Measurements from ENCODE around the gene IRAK3. TPM values are rescaled to one million over a fixed set of nuclear protein-coding genes. Genes with fewer than 3 reads are reported as not detected.
A peak's percentile ranks its signal among the peaks of the same experiment; 100 is the strongest.

Gene IRAK3
- total RNA-seq, 1 donor: 3.0 TPM

GRCh38 chr12:66187821-66188220 lies 1.2 kb upstream of the IRAK3 start:
- DNase-seq (ENCODE audit: low read depth): no peak
- no peak overlapping the region for H3K4me3 ChIP-seq (ENCODE audit: low read depth, low read length)
- no peak for TF ChIP-seq CTCF (IDR thresholded peaks at IDR 0.05; ENCODE audit: insufficient read depth, low read depth, low read length)

GRCh38 chr12:66189486-66189843 lies 451 bp downstream of the IRAK3 start:
- DNase-seq (ENCODE audit: low read depth): no peak
- H3K4me3 ChIP-seq (ENCODE audit: low read depth, low read length): peak overlapping the region; percentile 65
- TF ChIP-seq CTCF (IDR thresholded peaks at IDR 0.05; ENCODE audit: insufficient read depth, low read depth, low read length): no peak

- DNase-seq (ENCODE audit: low read depth): no peak
- H3K4me3 ChIP-seq (ENCODE audit: low read depth, low read length): peak overlapping the region; percentile 65
- no peak for TF ChIP-seq CTCF (IDR thresholded peaks at IDR 0.05; ENCODE audit: insufficient read depth, low read depth, low read length)
Measured at GRCh38 chr12:66189889-66190288, 875 bp downstream of the IRAK3 start.

- peak; percentile 14 for DNase-seq (ENCODE audit: low read depth)
- no peak for TF ChIP-seq CTCF (IDR thresholded peaks at IDR 0.05; ENCODE audit: insufficient read depth, low read depth, low read length)
- no peak overlapping the region for H3K4me3 ChIP-seq (ENCODE audit: low read depth, low read length)
Measured at GRCh38 chr12:66190519-66191370, 1.7 kb downstream of the IRAK3 start.

GRCh38 chr12:66191547-66192126 lies 2.6 kb downstream of the IRAK3 start:
- DNase-seq (ENCODE audit: low read depth): no peak
- no peak overlapping the region for H3K4me3 ChIP-seq (ENCODE audit: low read depth, low read length)
- no peak for TF ChIP-seq CTCF (IDR thresholded peaks at IDR 0.05; ENCODE audit: insufficient read depth, low read depth, low read length)

- H3K4me3 ChIP-seq (ENCODE audit: low read depth, low read length): no peak overlapping the region
- DNase-seq (ENCODE audit: low read depth): no peak
- TF ChIP-seq CTCF (IDR thresholded peaks at IDR 0.05; ENCODE audit: insufficient read depth, low read depth, low read length): no peak
Measured at GRCh38 chr12:66194122-66194521, 5.1 kb downstream of the IRAK3 start.

Measured in fibroblast of villous mesenchyme (primary cell).